ENCODE data around the gene SLC25A47.

DNA sequence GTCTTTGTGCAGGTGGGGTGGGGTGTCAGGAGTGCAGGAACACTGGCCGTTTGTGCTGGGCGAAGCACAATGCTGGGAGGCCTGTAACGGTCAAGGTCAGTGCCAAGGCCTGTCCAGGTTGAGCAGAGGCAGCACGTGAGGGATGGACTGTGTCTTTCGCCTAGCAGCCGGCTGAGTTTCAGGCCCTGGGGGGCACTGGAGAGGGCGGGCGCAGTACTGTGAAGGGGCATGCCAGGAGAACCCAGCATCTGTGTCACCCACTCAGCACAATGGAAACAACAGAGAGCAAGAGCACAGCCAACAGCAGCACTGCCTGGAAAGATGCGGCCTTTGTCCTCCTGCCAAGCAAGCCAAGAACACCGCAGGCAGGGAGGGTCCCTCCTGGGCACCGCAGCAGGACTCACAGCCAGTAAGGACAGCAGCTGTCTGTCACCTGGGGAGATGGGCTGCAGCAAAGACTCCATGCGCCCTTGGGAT lies 25.2 kb downstream of the SLC25A47 start:
- TF ChIP-seq, protein P1, sequence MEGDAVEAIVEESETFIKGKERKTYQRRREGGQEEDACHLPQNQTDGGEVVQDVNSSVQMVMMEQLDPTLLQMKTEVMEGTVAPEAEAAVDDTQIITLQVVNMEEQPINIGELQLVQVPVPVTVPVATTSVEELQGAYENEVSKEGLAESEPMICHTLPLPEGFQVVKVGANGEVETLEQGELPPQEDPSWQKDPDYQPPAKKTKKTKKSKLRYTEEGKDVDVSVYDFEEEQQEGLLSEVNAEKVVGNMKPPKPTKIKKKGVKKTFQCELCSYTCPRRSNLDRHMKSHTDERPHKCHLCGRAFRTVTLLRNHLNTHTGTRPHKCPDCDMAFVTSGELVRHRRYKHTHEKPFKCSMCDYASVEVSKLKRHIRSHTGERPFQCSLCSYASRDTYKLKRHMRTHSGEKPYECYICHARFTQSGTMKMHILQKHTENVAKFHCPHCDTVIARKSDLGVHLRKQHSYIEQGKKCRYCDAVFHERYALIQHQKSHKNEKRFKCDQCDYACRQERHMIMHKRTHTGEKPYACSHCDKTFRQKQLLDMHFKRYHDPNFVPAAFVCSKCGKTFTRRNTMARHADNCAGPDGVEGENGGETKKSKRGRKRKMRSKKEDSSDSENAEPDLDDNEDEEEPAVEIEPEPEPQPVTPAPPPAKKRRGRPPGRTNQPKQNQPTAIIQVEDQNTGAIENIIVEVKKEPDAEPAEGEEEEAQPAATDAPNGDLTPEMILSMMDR (conservative IDR thresholded peaks at IDR 0.05; ENCODE audit: low read length), result no peak
- TF ChIP-seq EZH2phosphoT487 (IDR thresholded peaks at IDR 0.05; ENCODE audit: borderline replicate concordance), result no peak
